ENCODE data around the gene FOXN3.
"Not testable (repeated sequence)": the region's sequence is repeated elsewhere in the genome, so short reads cannot be mapped to it uniquely, and the experiment has no call there.

Gene FOXN3

DNA sequence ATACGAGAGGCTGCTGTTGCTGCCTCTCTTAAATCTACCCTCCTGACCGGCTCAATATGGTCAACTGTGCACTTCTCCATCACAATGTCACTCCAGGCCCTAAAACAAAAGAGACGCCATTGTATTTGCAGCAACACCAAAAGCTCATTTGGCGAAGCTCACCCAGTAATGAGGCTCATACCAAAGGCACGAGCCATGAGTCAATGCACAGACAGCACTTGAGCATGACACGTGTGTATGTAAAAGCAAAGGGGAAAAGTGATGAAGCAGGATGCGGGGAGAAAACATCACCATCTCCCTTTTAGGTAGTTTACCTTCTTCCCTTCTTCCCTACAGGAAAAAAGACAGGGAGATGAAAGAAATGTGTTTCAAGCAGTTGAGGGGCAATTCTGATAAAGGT lies 150.3 kb downstream of the FOXN3 start:
- DNase-seq = no peak

DNA sequence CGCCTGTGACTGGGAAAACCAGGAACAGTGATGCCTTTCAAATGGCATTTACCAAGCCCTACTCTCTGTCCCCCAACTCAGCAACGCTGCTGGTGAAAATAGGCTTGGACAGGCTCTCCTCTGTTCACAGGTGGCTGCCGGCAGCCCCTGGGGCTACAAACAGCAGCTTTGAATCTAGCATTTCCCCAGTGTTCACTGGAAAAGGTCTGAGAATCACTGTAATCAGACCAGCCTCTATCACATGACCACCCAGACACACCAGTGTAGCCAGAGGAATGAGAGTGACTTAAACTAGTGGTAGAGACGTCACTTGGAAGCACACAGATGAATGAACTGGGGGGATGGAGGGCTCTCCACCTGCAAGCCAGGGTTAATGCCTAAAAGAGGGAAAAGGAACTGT lies 151.8 kb downstream of the FOXN3 start:
- DNase-seq = no peak

- DNase-seq = no peak
These were observed 152.7 kb downstream of the FOXN3 start for GRCh38 chr14:89264196-89264800.

DNA sequence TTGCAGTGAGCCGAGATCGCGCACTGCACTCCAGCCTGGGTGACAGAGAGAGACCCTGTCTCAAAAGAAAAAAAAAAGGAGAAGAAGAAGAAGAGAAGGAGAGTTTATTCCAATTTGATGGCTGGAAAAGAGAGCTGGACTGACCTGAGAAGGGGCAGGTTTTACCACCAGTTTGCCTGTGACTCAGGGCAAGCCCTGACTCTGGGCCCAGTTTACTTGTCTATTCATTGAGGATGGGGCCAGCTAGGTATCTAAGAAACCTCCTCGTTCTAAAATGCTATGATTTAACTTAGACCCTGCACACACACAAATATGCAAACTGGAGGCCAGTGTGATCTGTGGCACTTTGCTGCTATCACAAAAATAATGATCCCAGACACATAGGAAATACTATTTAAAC lies 155.0 kb downstream of the FOXN3 start:
- no peak for DNase-seq

- DNase-seq = no peak
These were observed 156.1 kb downstream of the FOXN3 start for GRCh38 chr14:89260898-89261297.

GRCh38 chr14:89259951-89260609 lies 157.0 kb downstream of the FOXN3 start:
- no peak for DNase-seq

- no peak for DNase-seq
These were observed 158.2 kb downstream of the FOXN3 start for GRCh38 chr14:89258728-89259273.

- no peak for DNase-seq
These were observed 160.1 kb downstream of the FOXN3 start for GRCh38 chr14:89256951-89257350.

- no peak for DNase-seq
These were observed 160.8 kb downstream of the FOXN3 start for GRCh38 chr14:89256283-89256682.

DNA sequence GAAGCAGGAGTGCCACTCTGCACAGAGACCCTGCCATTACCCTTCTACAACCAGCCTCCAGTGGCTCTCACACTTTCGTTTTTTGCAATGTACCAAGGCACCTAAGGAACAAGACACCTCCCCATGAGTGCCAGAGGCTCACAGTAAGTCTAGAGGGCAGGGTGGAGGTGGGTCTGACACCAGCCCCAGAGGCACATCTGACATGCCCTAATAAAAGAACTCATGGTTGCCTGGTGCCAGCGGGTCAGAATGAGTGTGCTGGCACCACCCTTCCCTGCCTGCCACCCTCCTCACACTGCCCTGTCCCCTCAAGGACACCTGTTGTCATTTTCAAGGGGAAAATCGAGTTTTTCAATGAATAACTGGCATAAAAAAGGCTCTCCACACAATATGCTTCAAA lies 161.2 kb downstream of the FOXN3 start:
- DNase-seq = no peak

DNA sequence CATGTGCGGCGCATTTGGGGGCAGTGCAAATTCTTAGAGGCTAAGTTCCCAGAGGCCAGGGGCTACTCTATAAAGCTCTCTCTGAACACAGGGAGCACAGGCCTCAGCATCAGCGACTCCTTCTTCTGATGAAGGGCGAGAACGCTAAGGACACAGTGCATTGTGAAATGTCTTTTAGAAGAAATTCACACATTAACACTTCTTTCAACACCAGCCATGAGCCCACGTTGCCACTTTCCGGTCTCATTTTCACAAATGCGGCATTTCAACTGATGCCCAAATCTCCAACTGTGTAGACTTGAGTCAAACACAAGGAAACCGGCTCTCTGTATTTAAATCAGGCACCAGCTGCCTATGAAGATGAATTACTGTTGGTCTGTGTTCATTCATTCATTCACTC lies 162.0 kb downstream of the FOXN3 start:
- no peak for DNase-seq

GRCh38 chr14:89254166-89254909 lies 162.7 kb downstream of the FOXN3 start:
- no peak for DNase-seq

DNA sequence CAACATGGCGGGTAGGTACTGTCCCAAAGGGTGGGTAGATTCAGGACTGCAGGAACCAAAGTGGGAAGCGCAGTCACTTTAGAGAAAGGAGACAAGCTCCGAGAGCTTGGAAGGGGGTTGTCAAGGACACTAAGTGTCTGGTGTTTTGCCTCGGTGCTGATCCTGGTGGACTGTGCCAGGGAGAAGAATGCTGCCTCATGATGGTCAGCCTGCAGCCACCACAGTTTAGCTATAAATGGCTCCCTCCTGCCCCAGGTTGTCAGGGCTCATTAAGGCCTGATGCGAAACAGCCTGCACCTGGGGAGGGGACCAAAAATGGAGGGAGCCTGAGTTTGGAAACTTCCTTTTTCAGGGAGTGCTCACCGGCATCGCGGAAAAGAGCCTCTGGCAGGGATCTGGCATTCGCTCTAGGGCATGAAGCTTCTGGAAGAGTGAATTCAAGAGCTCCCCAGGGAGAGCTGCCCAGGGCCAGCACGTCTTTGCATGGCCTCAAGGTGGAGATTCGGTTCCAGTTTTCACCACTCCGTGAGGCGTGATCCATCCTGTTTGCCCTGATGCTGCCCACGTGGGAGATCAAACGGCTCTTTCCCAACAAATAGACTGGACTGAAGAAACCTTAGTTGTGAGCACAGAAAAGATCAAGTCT lies 164.0 kb downstream of the FOXN3 start:
- DNase-seq = no peak

DNA sequence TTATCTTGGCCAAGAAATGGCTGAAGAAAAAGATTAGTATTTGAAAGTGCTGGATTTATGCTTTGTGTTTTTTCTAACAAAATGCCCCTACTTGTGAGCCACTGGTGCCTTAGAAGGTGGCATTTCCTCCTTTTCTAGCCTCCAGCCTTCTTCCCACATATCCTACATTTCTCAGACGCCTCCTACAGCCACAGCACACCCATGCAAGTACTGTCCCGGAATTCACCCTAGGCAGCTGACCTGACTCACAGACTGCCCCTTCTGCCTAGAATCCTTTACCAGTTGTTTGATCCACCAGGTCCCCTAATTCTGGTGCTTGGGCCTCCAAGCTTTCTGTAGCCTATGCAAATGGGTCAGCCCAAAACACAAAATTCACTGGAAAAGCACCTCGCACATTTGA lies 166.0 kb downstream of the FOXN3 start:
- no peak for DNase-seq

- DNase-seq = not testable (repeated sequence)
These were observed 166.4 kb downstream of the FOXN3 start for GRCh38 chr14:89250655-89250975.

DNA sequence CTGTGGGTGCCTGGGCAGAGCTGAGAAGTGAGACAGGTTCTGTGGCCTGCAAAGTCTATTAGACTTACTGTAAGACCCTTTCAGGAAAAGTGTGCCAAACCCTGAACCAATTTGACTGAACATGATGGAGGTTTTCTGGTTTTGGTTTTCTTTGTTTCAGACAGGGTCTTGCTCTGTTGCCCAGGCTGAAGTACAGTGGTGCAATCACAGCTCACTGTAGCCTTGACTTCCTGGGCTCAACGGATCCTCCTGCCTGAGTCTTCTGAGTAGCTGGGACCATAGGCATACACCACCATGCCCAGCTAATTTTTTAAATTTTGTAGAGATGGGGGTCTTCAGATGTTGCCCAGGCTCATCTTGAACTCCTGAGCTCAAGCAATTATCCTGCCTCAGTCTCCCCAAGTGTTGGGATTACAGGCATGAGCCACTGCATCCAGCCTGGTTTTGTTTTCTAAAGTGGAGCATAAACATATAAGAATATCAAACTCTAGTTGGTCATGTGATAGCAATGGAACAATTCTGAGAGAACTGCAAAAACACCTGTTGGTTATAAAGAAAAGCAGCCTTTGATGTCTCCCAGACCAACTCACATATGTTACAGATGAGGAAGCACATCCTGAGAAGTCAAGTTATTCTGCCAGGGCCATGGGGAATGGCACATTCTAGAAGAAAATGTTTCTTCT lies 166.9 kb downstream of the FOXN3 start:
- no peak for DNase-seq

DNA sequence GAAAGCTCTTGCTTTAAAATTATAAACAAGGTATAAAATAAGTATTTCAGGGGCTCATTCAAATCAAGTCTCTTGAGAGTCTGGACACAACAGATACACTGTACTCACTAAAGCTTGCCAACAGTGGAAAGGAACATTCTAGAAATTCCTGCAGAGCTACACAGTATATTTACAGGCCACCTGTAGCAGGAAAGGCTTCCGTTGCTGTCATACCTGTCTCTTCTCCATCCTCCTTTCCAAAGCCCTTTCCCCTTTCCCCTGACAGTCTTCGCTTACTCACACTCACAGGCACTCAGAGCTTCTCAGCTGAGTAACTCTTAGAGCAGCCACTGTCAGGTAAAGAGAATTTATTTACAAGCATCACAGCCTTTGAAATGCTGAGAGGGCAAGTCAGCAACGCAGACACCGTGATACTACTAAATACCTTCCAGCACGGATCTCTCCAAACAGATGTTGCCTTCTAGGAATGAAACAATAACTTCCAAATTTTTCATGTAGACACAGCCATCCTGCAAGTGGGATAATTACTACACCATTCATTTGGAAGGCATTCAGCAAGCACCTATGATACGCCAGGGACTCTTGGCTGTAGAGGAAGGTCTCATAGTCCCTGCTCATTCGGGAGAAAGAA lies 167.9 kb downstream of the FOXN3 start:
- DNase-seq = no peak

- DNase-seq = no peak
These were observed 168.5 kb downstream of the FOXN3 start for GRCh38 chr14:89248411-89249064.

DNA sequence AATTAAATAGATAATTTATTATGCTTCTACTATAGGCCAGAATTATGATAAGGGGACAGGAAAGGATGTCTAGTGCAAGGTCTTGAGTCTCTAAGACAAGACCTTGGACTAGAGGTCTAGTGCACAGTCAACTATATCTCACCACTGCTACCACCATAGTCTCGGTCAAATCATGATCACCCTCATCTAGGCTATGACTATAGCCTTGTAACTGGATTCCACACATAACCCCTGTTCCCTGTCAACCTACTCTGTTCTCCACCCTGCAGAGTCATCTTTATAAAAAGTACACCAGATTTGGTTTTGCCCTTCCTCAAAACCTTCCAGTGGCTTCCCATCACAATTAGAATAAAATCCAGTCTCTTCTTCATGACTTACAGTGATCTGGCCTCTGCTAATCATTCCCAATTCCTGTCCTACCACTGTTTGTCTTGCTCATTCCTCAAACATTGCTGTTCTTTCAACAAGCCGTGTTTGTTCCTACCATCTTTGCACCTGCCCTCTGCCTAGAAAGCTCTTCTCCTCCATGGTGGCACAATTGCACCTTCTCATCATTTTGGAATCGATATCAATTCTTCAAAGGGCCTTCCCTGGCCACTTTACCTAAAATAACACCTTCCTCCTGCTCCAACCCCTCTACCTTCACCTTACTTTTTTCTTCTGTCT lies 169.4 kb downstream of the FOXN3 start:
- no peak for DNase-seq

DNA sequence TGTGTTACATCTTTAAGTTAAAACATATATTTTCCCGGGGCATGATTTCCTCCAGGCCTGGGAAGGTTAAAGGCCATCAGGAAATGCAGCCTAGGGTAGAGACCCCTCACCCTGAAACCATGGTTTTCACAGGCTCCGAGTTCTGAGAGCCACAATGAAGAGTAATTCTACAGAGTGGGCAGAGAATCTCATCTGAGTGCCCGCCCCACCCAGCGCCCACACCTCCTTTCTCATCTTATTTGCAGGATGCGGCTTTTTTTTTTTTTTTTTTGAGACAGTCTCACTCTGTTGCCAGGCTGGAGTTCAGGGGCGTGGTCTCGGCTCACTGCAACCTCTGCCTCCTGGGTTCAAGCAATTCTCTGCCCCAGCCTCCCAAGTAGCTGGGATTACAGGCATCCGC lies 170.7 kb downstream of the FOXN3 start:
- DNase-seq = no peak

- no peak for DNase-seq
These were observed 171.2 kb downstream of the FOXN3 start for GRCh38 chr14:89245802-89246201.
